Kidney (tissue), 14 donors: ENCODE data around the gene SPNS2. TPM values are rescaled to one million over a fixed set of nuclear protein-coding genes. Genes with fewer than 3 reads are reported as not detected.

ENCODE experiments used
- DNase-seq, 5 donors: peaks; one replicate each; pipeline ENCODE4 v3.0.0-alpha.2; 2013 to 2020
- FAIRE-seq: peaks from 2 replicates; lab custom pipeline; 2012; peaks lifted over from hg19 to GRCh38; lab: Jason Lieb, UNC
- H3K27ac ChIP-seq, 2 donors: one replicate each; pipeline ENCODE4 v1.7.0; 2013; ENCODE audit warnings: low read depth in 2 of 2, low read length in 2 of 2, inconsistent platforms in 1 of 2
- H3K27me3 ChIP-seq: one replicate; pipeline ENCODE4 v1.7.1; 2013; ENCODE audit warnings: low read length, inconsistent platforms; ENCODE audit not compliant: control insufficient read depth, insufficient read depth
- H3K36me3 ChIP-seq, 3 donors: one replicate each; pipeline versions ENCODE4 v1.7.0 to v1.7.1; 2013; ENCODE audit warnings: low read length in 3 of 3, control low read depth in 1 of 3, inconsistent platforms in 1 of 3; ENCODE audit not compliant: insufficient read depth in 3 of 3, control insufficient read depth in 2 of 3
- H3K4me1 ChIP-seq, 3 donors: one replicate each; pipeline versions ENCODE4 v1.7.0 to v1.7.1; 2013; ENCODE audit warnings: low read length in 3 of 3, inconsistent platforms in 1 of 3, low read depth in 1 of 3; ENCODE audit not compliant: control insufficient read depth in 2 of 3, insufficient read depth in 2 of 3
- H3K4me3 ChIP-seq, 3 donors: one replicate each; pipeline versions ENCODE4 v1.7.0 to v1.8.1; 2013; ENCODE audit warnings: low read length in 3 of 3, control low read depth in 1 of 3, inconsistent platforms in 1 of 3
- H3K9ac ChIP-seq, 3 donors: one replicate each; pipeline versions ENCODE4 v1.7.0 to v1.7.1; 2013; ENCODE audit warnings: low read length in 3 of 3, control low read depth in 1 of 3, inconsistent platforms in 1 of 3
- H3K9me3 ChIP-seq, 3 donors: one replicate each; pipeline versions ENCODE4 v1.7.0 to v1.7.1; 2013; ENCODE audit warnings: low read length in 3 of 3, control low read depth in 1 of 3, inconsistent platforms in 1 of 3; ENCODE audit not compliant: control insufficient read depth in 2 of 3, insufficient read depth in 1 of 3
- intact Hi-C: fragments of 100-400 bp; cut with DNase I; formaldehyde crosslinking; loops from one replicate; pipeline ENCODE4 v1.11.1; 2022
- polyA plus RNA-seq: library from polyadenylated mRNA; stranded (reverse); fragments of 350-450 nt; fragmentation: Illumina TruSeq; extraction: RNeasy Lipid Tissue Mini Kit (QIAGEN cat#74804); gene quantifications from one replicate; pipeline ENCODE4 v1.2.3, GENCODE V29; 2014; ENCODE audit warnings: low read depth, low replicate concordance; ENCODE audit not compliant: insufficient read depth
- total RNA-seq: library from RNA; stranded (reverse); fragmentation: NEBNext Ultra II Directional; extraction: Animal tissue kit (Norgen Biotek cat#: 25700); gene quantifications from one replicate; pipeline ENCODE4 v1.2.1, GENCODE V29; 2021
- TF ChIP-seq, protein P1 (sequence below): IDR thresholded peaks from 3 replicates; pipeline ENCODE4 v1.5.1; 2012; ENCODE audit warnings: mild to moderate bottlenecking, moderate library complexity, borderline replicate concordance; ENCODE audit not compliant: insufficient read depth; ENCODE audit errors: extremely low read depth
- donor health status: control.
- donor health status: control.
- donor health status: control.
- donor health status: control.
- donor health status: control.
- donor health status: DM: yes; HTN: yes; CAD: no.
- donor health status: Normal renal cell carcinoma (clear cell type).

The SPNS2 gene
- total and polyA plus RNA-seq, 2 donors from 2014 or later, result 60.5 to 75.1 TPM

DNA sequence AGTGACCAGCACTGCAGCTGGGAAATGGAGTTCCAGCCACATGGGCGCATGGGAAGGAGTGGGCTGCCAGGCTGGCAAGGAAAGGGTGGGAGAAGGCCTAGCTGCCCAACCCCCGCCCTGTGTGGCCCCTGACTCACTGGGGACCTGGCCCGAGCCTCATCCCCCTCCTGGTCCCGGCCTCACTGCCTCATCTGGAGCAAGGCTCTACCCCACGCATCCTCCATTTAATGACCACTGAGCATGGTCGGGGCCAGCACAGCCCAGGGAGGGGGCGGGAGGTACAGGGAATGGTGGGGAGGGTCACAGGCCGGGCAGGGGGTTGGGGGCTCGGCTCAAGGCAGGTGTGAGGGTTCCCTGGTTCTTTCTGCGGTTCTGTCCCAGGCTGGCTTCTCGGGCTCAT is 16.1 kb downstream of the SPNS2 start:
- Histone ChIP-seq H3K4me1 (peaks cover 0 to 24% (median 17%) of the 10 kb centered on the region in 3 donors), H3K9me3 (no peaks in the 10 kb centered on the region), H3K36me3 (no peaks in the 10 kb centered on the region), H3K9ac (no peak overlapping the region), H3K27me3 (no peaks in the 10 kb centered on the region), H3K4me3 (no peak overlapping the region), H3K27ac (peak overlapping the region; percentile 20 to 55)
- TF ChIP-seq, protein P1, sequence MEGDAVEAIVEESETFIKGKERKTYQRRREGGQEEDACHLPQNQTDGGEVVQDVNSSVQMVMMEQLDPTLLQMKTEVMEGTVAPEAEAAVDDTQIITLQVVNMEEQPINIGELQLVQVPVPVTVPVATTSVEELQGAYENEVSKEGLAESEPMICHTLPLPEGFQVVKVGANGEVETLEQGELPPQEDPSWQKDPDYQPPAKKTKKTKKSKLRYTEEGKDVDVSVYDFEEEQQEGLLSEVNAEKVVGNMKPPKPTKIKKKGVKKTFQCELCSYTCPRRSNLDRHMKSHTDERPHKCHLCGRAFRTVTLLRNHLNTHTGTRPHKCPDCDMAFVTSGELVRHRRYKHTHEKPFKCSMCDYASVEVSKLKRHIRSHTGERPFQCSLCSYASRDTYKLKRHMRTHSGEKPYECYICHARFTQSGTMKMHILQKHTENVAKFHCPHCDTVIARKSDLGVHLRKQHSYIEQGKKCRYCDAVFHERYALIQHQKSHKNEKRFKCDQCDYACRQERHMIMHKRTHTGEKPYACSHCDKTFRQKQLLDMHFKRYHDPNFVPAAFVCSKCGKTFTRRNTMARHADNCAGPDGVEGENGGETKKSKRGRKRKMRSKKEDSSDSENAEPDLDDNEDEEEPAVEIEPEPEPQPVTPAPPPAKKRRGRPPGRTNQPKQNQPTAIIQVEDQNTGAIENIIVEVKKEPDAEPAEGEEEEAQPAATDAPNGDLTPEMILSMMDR, result no peak
- DNase-seq, result no peak
- no peak for FAIRE-seq
- intact Hi-C loops, result no loop called here

DNA sequence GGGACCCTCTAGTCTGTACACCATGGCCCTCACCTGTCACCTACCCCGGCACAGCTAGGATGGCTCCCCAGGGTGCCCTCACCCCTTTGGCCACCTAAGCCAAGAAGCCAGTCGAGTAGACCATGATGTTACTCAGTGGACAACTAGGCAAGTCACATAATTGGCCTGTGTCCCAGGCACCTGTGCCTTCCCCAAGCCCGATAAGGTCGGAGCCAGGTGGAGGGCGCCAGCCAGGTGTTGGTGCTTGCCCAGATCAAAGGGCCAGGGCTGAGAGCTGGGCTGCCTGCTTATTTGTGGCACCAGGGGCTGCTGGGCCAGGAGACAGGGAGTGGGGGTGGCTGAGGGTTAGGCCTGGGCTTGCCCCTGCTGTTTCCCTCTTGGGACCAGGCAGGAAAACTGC is 16.8 kb downstream of the SPNS2 start:
- DNase-seq (no peak), FAIRE-seq (no peak)
- Histone ChIP-seq H3K27ac (no peak overlapping the region), H3K4me1 (peaks cover 0 to 26% (median 14%) of the 10 kb centered on the region in 3 donors), H3K4me3 (no peak overlapping the region), H3K9me3 (no peaks in the 10 kb centered on the region), H3K36me3 (no peaks in the 10 kb centered on the region), H3K27me3 (no peaks in the 10 kb centered on the region), H3K9ac (no peak overlapping the region)
- intact Hi-C loops, result no loop called here
- TF ChIP-seq, protein P1, result no peak

DNA sequence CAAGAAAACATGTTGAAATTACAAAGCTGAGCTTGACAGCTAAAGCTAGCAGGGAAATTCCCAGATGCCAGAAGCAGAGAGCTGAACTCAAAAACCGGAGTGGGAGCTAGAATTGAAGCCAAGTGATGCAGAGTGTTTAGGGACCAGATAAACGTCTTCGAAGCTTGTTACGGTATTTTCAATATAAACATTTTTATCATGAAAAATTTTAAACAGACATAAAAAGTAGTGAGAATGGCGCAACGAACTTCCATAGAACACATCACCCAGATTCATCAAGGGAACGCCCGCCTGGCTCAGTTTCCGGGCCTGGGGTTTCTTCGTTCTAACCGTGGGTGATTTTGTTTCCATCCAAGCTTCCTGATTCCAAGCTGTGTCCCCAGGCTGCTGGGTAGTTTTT is 18.1 kb downstream of the SPNS2 start:
- H3K36me3 ChIP-seq, result no peaks in the 10 kb centered on the region
- no peaks in the 10 kb centered on the region for H3K27me3 ChIP-seq
- TF ChIP-seq, protein P1, result no peak
- intact Hi-C loops, result no loop called here
- H3K9me3 ChIP-seq, result no peaks in the 10 kb centered on the region
- H3K27ac ChIP-seq, result no peak overlapping the region
- no peak overlapping the region for H3K9ac ChIP-seq
- no peak overlapping the region for H3K4me3 ChIP-seq
- no peak for FAIRE-seq
- no peak for DNase-seq
- H3K4me1 ChIP-seq, result peaks cover 0 to 30% (median 24%) of the 10 kb centered on the region in 3 donors

DNA sequence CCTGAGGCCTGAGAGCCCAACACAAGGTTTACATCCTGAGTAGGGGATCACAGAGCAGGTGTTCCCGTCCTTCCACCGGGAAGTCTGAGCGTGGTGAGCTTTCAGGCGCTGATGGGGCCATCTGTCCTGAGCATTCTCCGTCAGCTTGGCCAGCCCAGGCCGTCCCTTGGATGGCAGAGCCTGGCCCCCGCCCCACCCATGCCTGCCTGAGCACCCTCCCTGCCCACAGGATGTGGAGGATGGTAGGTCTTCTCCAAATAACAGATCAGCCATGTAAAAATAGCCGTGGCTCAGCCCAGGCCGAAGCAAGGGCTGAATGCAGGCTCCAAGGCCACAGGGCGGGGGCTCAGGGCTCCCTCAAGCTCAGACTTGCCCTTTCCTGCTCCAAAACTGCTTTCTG is 20.2 kb downstream of the SPNS2 start:
- H3K36me3 ChIP-seq, result no peaks in the 10 kb centered on the region
- H3K9me3 ChIP-seq, result no peaks in the 10 kb centered on the region
- TF ChIP-seq, protein P1, result no peak
- H3K4me3 ChIP-seq, result no peak overlapping the region
- peak overlapping the region; percentile 83 to 90 for H3K27ac ChIP-seq
- FAIRE-seq (no peak), DNase-seq (peak in 1 of 5 donors; percentile 78)
- peaks cover 0 to 34% (median 28%) of the 10 kb centered on the region in 3 donors for H3K4me1 ChIP-seq
- intact Hi-C loops, result no loop called here
- no peaks in the 10 kb centered on the region for H3K27me3 ChIP-seq
- H3K9ac ChIP-seq, result peak overlapping the region in 1 of 3 donors; percentile 51
